ENCODE data around the gene ECSCR.
A peak's percentile ranks its signal among the peaks of the same experiment; 100 is the strongest.

ECSCR gene

GRCh38 chr5:139461176-139461575, 1.4 kb downstream of the ECSCR start:
- no peak for DNase-seq (ENCODE audit: extremely low spot score)
- CTCF ChIA-PET: interaction anchor here (1.8 to 2.1 kb wide), 3 partner anchors 17 to 59 kb away, joined by 4 to 6 read pairs (median 5); no protein-coding TSS in a partner anchor
- POLR2A ChIA-PET: no interaction called here
- TF ChIP-seq, protein P1, sequence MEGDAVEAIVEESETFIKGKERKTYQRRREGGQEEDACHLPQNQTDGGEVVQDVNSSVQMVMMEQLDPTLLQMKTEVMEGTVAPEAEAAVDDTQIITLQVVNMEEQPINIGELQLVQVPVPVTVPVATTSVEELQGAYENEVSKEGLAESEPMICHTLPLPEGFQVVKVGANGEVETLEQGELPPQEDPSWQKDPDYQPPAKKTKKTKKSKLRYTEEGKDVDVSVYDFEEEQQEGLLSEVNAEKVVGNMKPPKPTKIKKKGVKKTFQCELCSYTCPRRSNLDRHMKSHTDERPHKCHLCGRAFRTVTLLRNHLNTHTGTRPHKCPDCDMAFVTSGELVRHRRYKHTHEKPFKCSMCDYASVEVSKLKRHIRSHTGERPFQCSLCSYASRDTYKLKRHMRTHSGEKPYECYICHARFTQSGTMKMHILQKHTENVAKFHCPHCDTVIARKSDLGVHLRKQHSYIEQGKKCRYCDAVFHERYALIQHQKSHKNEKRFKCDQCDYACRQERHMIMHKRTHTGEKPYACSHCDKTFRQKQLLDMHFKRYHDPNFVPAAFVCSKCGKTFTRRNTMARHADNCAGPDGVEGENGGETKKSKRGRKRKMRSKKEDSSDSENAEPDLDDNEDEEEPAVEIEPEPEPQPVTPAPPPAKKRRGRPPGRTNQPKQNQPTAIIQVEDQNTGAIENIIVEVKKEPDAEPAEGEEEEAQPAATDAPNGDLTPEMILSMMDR (IDR thresholded peaks at IDR 0.05; ENCODE audit: control extremely low read depth, extremely low read depth, low read depth, missing control alignments): no peak

DNA sequence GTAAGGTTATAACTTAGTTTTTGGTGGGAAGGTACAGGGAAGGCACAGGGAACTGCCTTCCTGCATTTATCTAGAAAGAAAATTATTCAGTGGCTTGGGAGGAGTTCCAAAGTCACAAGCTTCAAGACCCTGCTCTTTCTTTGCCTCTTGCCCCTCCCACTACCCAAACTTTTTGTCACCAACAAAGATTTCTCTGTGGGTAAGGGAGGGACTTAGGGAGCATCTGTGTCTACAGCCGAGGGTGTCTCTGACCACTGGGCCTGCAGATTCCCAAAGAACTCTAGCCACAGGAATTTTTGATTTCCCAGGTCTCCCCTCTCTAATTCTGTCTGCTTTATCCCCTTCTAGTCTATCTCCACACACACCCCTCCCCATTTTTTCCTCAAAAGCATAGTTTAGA, 2.1 kb downstream of the ECSCR start:
- CTCF ChIA-PET: interaction anchor here (1.2 to 1.9 kb wide), 3 partner anchors 18 to 58 kb away, joined by 4 to 5 read pairs (median 4); no protein-coding TSS in a partner anchor
- TF ChIP-seq, protein P1 (IDR thresholded peaks at IDR 0.05; ENCODE audit: control extremely low read depth, extremely low read depth, low read depth, missing control alignments): no peak
- POLR2A ChIA-PET: interaction anchor here (0.6 to 1.6 kb wide), 3 partner anchors 18 to 251 kb away, joined by 4 to 8 read pairs (median 4); partner anchors contain the start of gene DNAJC18
- no peak for DNase-seq (ENCODE audit: extremely low spot score)

DNA sequence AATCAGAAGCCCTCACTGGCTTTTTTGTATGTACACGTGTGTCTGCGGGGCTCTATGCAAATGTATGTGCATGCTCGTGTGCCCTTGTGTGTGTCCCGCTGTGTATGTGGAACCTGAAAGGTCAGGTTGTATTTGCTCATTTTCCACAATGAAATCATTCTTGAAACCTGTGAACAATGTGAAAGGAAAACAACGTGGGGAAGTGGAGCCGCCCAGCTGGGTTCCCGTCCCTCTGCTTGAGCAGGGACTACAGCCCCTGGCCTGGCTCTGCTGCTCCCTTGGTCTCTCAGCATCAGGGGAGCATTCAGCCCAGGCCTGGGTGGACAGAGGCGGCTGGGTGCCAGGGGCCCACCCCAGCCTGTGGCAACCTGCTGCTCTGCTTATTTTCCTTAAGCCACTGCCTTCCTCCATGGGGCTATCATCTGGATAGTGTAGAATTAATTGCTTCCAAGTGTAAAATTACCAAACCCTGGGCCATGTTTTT, 3.0 kb downstream of the ECSCR start:
- POLR2A ChIA-PET: interaction anchor here (0.6 to 1.7 kb wide), 3 partner anchors 12 to 179 kb away, joined by 4 to 8 read pairs (median 6); partner anchors contain the start of gene DNAJC18
- DNase-seq (ENCODE audit: extremely low spot score): peak; percentile 61
- TF ChIP-seq, protein P1 (IDR thresholded peaks at IDR 0.05; ENCODE audit: control extremely low read depth, extremely low read depth, low read depth, missing control alignments): no peak
- CTCF ChIA-PET: interaction anchor here (0.8 to 2.7 kb wide), 5 partner anchors 15 to 57 kb away, joined by 3 to 11 read pairs (median 5); no protein-coding TSS in a partner anchor

- TF ChIP-seq, protein P1 (IDR thresholded peaks at IDR 0.05; ENCODE audit: control extremely low read depth, extremely low read depth, low read depth, missing control alignments): no peak
- CTCF ChIA-PET: interaction anchor here (0.8 to 2.7 kb wide), 9 partner anchors 11 to 59 kb away, joined by 3 to 11 read pairs (median 5); partner anchors contain the start of gene DNAJC18
- POLR2A ChIA-PET: interaction anchor here (0.6 to 1.7 kb wide), 4 partner anchors 11 to 178 kb away, joined by 4 to 8 read pairs (median 6); partner anchors contain the start of gene DNAJC18
- peak; percentile 70 for DNase-seq (ENCODE audit: extremely low spot score)
Observed at GRCh38 chr5:139458580-139459407, 3.7 kb downstream of the ECSCR start.

GRCh38 chr5:139457653-139458306, 4.8 kb downstream of the ECSCR start:
- POLR2A ChIA-PET: interaction anchor here (0.7 to 1.0 kb wide), 3 partner anchors 24 to 165 kb away, joined by 3 to 5 read pairs (median 3); partner anchors contain the start of gene MATR3
- TF ChIP-seq, protein P1 (IDR thresholded peaks at IDR 0.05; ENCODE audit: control extremely low read depth, extremely low read depth, low read depth, missing control alignments): no peak
- DNase-seq (ENCODE audit: extremely low spot score): no peak
- CTCF ChIA-PET: interaction anchor here (1.1 to 2.7 kb wide), 9 partner anchors 10 to 60 kb away, joined by 3 to 11 read pairs (median 5); partner anchors contain the start of gene DNAJC18

- ChIA-PET POLR2A (interaction anchor here (1.0 kb wide), 1 partner anchor 25 kb away, joined by 3 read pairs; no protein-coding TSS in a partner anchor), CTCF (interaction anchor here (1.3 to 2.4 kb wide), 7 partner anchors 9 to 60 kb away, joined by 3 to 9 read pairs (median 5); partner anchors contain the start of gene DNAJC18)
- TF ChIP-seq, protein P1 (IDR thresholded peaks at IDR 0.05; ENCODE audit: control extremely low read depth, extremely low read depth, low read depth, missing control alignments): no peak
- DNase-seq (ENCODE audit: extremely low spot score): no peak
Observed at GRCh38 chr5:139457241-139457640, 5.3 kb downstream of the ECSCR start.

All from GM10248 (cell line).